WI38 (cell line): ENCODE data around the gene CACNA2D1.
A peak's percentile ranks its signal among the peaks of the same experiment; 100 is the strongest.

Experiments
- H3K4me3 ChIP-seq: 2 replicates; pipeline ENCODE4 v1.5.1; 2011; ENCODE audit warnings: low read depth, mild to moderate bottlenecking, control low read depth, low read length
- TF ChIP-seq, protein P1 (sequence below): IDR thresholded peaks from 2 replicates; pipeline ENCODE4 v1.5.1; 2012; ENCODE audit warnings: low read depth, mild to moderate bottlenecking, control low read depth, low read length

CACNA2D1 gene

GRCh38 chr7:82164813-82165212 is 278.8 kb downstream of the CACNA2D1 start:
- no peak overlapping the region for H3K4me3 ChIP-seq
- TF ChIP-seq, protein P1, sequence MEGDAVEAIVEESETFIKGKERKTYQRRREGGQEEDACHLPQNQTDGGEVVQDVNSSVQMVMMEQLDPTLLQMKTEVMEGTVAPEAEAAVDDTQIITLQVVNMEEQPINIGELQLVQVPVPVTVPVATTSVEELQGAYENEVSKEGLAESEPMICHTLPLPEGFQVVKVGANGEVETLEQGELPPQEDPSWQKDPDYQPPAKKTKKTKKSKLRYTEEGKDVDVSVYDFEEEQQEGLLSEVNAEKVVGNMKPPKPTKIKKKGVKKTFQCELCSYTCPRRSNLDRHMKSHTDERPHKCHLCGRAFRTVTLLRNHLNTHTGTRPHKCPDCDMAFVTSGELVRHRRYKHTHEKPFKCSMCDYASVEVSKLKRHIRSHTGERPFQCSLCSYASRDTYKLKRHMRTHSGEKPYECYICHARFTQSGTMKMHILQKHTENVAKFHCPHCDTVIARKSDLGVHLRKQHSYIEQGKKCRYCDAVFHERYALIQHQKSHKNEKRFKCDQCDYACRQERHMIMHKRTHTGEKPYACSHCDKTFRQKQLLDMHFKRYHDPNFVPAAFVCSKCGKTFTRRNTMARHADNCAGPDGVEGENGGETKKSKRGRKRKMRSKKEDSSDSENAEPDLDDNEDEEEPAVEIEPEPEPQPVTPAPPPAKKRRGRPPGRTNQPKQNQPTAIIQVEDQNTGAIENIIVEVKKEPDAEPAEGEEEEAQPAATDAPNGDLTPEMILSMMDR, result 0 out of 2 replicates have a peak, but pooled peaks have one; percentile 13

DNA sequence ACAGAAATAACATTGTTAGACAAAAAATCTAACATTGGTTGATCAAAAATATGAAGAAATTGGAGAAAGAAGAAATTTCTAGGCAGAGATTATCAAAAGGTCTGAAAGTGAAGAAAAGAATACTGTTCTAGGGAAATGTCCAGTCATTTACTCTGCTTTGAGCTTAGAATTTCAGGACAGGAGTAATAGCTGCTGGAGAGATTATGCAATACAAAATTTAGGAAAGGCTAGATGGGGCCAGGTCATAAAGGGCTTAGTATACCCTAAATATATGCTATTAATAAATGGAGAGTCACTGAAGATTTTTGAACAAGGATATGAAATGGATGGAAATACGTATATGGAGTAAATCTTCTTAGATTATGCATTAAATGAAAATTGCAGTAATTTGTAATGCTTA is 279.2 kb downstream of the CACNA2D1 start:
- no peak overlapping the region for H3K4me3 ChIP-seq
- TF ChIP-seq, protein P1, result no peak

DNA sequence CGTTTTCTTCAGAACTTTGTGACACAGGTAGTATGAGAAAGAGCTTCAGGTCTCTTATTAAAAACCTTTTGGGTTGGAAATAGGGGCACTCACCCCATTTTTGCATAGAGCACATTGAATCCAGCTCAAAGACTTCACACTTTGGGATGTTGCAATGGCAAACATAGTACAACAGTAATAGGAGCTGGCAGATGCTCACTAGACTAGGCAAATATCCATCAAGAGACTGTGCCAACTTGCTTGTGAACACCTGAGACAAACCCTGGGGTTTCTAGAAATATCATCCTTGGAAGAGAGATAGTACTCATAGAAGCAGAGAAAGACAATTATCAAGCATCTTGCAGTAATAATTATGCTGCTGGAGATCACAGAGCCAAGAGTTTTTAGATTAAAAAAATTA is 280.0 kb downstream of the CACNA2D1 start:
- no peak overlapping the region for H3K4me3 ChIP-seq
- TF ChIP-seq, protein P1, result no peak

DNA sequence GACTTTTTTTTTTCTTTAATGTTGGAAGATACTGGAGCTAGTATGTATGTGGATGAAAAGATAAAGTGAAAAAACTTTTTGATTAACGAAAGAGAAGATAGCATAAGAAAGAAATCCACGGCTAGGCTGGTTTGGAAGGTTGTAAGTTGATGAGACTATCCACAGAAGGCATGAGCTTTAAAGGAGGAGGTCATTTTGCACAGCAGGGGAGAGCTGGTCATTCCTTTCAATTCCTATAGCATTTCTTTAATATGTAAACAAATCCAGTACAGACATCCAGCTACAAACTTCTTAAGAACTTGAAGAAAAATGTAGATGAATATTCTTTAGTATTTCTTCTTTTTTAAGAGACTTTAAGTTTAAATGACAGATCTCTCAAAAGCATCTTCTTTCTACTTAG is 281.3 kb downstream of the CACNA2D1 start:
- no peak overlapping the region for H3K4me3 ChIP-seq
- TF ChIP-seq, protein P1, result no peak

DNA sequence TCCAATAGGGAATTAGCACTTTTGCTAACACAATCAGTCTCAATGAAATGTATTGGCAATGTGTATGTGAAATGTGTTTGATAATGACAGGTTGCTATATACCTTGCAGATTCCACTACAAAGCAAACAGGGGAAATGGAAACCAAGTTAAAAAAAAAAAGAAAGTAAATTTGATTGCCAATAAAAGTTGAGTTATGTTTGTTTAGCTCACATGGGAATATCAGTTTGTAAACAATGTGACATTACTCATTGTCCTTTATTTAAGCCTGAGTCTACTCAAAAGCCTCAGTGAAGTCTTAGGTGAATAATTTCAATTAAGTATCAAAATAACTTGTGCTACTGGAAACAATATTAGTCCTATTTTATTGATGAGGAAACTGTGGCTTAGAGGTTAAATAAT is 285.2 kb downstream of the CACNA2D1 start:
- TF ChIP-seq, protein P1, result no peak

DNA sequence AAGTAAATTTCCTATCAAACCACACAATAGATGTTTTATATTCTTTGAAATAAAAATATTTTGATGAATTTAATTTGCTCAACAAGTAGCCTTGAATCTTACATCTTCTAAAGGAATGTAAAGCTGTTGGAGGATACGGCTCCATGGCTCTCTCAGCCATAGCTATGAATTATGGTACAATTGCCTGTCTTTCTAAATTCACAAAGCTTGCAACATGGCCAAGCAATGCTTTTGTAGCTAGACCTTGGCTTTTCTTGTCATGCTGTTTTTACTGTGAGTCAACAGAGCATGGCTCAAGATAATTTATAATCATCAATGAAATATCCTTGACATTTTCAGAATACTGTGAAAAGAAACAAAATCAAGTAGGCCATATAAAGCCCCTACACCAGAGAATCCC is 286.7 kb downstream of the CACNA2D1 start:
- no peak overlapping the region for H3K4me3 ChIP-seq
- TF ChIP-seq, protein P1, result no peak

More for the DNA sequence above, 285.2 kb downstream of the CACNA2D1 start:
- no peak overlapping the region for H3K4me3 ChIP-seq

DNA sequence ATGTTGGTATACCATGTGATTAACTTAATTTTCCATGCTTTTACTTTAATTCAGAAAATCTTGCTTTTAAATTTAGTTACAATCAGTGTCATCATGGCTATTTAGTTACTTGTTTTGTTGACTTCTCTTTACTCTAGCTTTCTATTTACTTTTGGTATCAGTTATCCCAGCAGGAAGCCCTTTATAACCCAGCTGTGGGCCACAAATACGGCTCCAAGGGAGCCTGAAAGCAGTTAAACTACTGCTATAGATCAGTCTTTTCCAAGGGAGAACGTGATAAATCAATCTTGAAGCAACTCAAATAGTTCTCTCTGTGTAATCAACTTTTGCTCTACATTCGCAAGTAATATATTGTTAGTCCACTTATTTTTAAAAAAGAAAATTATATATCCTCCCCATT is 287.4 kb downstream of the CACNA2D1 start:
- H3K4me3 ChIP-seq, result no peak overlapping the region
- TF ChIP-seq, protein P1, result no peak
